Dendritic cell treated with granulocyte-macrophage colony-stimulating factor and Interleukin-4, amounts not matched to agents 40 ng/mL and 50 ng/mL, for 4 days (primary cell): ENCODE results near the gene TEKTIP1.
"Not testable (repeated sequence)": the region's sequence is repeated elsewhere in the genome, so short reads cannot be mapped to it uniquely, and the experiment has no call there.

Experiments
- H3K27ac Mint-ChIP-seq: one replicate; pipeline ENCODE4 v1.8.0; 2022; ENCODE audit warnings: mild to moderate bottlenecking, mixed read lengths
- H3K27me3 Mint-ChIP-seq: one replicate; pipeline ENCODE4 v1.8.0; 2022; ENCODE audit warnings: mild to moderate bottlenecking, mixed read lengths
- H3K36me3 Mint-ChIP-seq: one replicate; pipeline ENCODE4 v1.8.0; 2022; ENCODE audit warnings: low read depth, mixed read lengths
- H3K4me1 Mint-ChIP-seq: one replicate; pipeline ENCODE4 v1.8.0; 2022; ENCODE audit warnings: low read depth, mixed read lengths
- H3K4me3 Mint-ChIP-seq: one replicate; pipeline ENCODE4 v1.8.0; 2022; ENCODE audit warnings: mild to moderate bottlenecking, moderate library complexity, mixed read lengths
- H3K9me3 Mint-ChIP-seq: one replicate; pipeline ENCODE4 v1.8.0; 2022; ENCODE audit warnings: mixed read lengths
- intact Hi-C: fragments of 100-400 bp; cut with micrococcal nuclease; formaldehyde crosslinking; loops from one replicate; pipeline ENCODE4 v1.15.0; 2022

The TEKTIP1 gene

DNA sequence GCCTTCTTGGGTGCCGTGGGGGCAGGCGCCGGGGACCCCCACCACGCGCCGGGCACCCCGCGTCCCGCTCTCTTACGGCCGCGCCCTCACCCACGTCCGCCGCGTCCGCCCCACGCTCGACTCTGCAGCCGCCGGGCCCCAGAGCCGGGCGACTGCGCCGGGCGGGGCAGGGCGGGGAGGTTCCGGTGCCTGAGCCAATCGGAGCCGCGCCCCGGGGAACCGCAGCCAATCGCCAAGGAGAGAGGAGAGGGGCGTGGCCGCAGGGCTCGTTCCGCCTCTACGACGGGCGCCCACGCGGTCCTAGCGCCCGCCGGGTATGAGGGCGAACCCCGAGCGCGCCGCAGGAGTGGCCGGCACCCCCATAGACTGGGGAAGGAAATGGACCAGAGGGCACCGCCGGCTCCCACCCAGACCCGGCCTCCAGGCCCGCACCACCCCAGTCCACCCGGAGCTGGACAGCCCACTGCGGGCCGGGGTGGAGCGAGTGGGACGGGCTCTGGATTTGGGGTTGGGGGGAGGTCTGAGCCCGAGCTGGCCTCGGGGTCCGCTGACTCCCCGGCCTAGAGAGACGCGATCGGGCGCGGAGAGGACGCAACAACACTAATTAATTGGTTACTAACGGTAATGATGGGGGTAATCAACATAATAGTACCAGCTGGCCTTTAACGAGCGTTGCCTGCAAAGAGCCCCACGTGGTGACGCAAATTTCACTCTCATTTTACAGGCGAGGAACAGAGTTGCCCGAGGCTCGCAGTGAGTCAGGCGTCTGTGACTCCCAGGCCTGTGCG is 18.7 kb downstream of the TEKTIP1 start, which contains the start of gene MFSD12:
Gene MFSD12, minus strand, starts transcription at position 126 of the 788 bp plus-strand sequence. CDS start 183 bp downstream, outside the sequence.
- H3K4me3 Mint-ChIP-seq = peak within 1 kb of the TSS; percentile 95
- H3K36me3 Mint-ChIP-seq = peaks cover 41% of the 10 kb centered on the region
- peak within 1 kb of the TSS; percentile 89 for H3K27ac Mint-ChIP-seq
- no peaks in the 10 kb centered on the region for H3K9me3 Mint-ChIP-seq
- H3K4me1 Mint-ChIP-seq = peaks cover 54% of the 10 kb centered on the region
- H3K27me3 Mint-ChIP-seq = no peaks in the 10 kb centered on the region
- intact Hi-C loops = loop anchor here (2.0 kb wide), 1 partner anchor 15 kb away; the partner anchor contains the start of gene HMG20B

DNA sequence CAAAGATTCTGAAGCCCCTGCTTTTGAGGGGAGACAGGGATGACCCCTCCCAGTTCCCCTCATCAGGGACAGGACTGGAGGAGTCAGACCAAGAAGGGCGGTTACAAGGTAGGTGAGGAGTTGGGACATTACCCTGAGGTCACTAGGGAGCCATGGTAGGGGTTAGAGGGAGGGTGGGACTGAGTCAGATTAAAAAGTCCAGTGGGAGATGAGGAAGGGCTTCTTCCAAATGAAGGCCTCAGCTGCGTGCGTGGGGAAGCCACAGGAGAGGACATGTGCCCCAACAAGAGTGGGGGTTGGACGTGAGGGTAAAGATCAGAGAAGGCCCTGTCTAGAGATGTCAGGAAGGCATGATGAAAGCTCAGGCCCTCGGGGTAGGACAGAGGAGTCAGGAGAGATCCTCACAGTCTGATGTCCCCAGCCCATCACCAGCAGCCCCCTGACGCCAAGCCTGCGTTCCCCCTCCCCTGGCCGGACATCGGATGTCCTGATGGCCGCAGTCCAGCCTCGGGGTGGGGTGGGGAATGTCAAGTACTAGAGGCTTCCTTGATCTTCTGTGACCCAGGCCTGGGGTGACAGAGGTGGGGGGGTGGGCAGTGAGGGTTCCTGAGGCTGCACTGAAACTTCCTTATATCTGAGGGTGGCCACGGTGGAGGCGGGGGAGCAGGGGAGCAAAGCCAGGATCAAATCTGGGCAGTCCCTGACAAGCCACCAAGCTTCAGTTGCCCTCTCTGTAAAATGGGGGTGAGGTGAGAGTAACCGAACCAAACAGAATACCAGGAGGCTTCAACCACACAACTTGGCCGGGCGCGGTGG is 24.9 kb downstream of the TEKTIP1 start:
- Mint-ChIP-seq H3K4me1 (peaks cover 31% of the 10 kb centered on the region), H3K27ac (peak overlapping the region; percentile 65), H3K36me3 (no peaks in the 10 kb centered on the region), H3K9me3 (no peaks in the 10 kb centered on the region), H3K27me3 (no peaks in the 10 kb centered on the region), H3K4me3 (no peak overlapping the region)
- intact Hi-C loops = no loop called here

DNA sequence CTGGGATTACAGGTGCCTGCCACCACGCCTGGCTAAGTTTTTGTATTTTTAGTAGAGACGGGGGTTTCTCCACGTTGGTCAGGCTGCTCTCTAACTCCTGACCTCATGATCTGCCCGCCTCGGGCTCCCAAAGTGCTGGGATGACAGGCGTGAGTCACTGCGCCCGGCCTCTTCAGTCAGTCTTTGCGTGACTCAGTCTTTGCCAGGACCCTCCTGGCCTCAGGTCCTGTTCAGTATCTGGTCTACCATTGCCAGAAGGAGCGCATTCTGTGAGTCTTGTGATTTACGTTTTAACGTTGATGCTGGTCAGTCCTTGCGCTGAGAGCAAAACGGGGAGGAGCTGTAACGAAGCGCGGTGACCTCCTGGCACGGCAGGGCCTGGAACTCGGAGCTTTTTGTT is 26.2 kb downstream of the TEKTIP1 start:
- no peaks in the 10 kb centered on the region for H3K36me3 Mint-ChIP-seq
- H3K27me3 Mint-ChIP-seq = no peaks in the 10 kb centered on the region
- H3K9me3 Mint-ChIP-seq = no peaks in the 10 kb centered on the region
- no peak overlapping the region for H3K4me3 Mint-ChIP-seq
- no peak overlapping the region for H3K27ac Mint-ChIP-seq
- H3K4me1 Mint-ChIP-seq = peaks cover 29% of the 10 kb centered on the region
- intact Hi-C loops = no loop called here

DNA sequence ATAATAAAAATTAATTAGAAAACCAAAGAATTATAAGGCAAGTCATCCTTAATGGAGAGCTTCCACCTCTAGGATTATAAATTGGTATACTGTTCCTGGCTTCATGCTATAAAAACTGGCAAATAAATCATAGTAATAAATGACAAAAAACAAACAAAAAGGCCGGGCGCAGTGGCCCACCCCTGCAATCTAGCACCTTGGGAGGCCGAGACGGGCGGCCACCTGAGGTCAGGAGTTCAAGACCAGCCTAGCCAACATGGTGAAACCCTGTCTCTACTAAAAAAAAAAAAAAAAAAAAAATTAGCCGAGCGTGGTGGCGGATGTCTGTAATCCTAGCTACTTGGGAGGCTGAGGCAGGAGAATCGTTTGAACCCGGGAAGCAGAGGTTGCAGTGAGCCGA is 31.1 kb downstream of the TEKTIP1 start:
- H3K9me3 Mint-ChIP-seq, H3K27ac Mint-ChIP-seq, H3K4me3 Mint-ChIP-seq, H3K27me3 Mint-ChIP-seq, intact Hi-C loops: not testable (repeated sequence)
- peaks cover 40% of the 10 kb centered on the region for H3K4me1 Mint-ChIP-seq
- peaks cover 19% of the 10 kb centered on the region for H3K36me3 Mint-ChIP-seq

- Mint-ChIP-seq H3K4me1 (peaks cover 45% of the 10 kb centered on the region), H3K27ac (peak overlapping the region; percentile 39), H3K27me3 (no peaks in the 10 kb centered on the region), H3K4me3 (no peak overlapping the region), H3K9me3 (no peaks in the 10 kb centered on the region), H3K36me3 (peaks cover 25% of the 10 kb centered on the region)
- intact Hi-C loops = no loop called here
These were observed 31.6 kb downstream of the TEKTIP1 start for GRCh38 chr19:3570606-3571011.

- H3K27me3 Mint-ChIP-seq = no peaks in the 10 kb centered on the region
- H3K4me3 Mint-ChIP-seq = peak overlapping the region; percentile 88
- intact Hi-C loops = loop anchor here (2.0 kb wide), 2 partner anchors 13 to 65 kb away; partner anchors contain the start of gene FZR1
- no peaks in the 10 kb centered on the region for H3K9me3 Mint-ChIP-seq
- peaks cover 56% of the 10 kb centered on the region for H3K4me1 Mint-ChIP-seq
- peak overlapping the region; percentile 85 for H3K27ac Mint-ChIP-seq
- H3K36me3 Mint-ChIP-seq = peaks cover 42% of the 10 kb centered on the region
These were observed 33.3 kb downstream of the TEKTIP1 start for GRCh38 chr19:3572132-3572854.

GRCh38 chr19:3572855-3573161 is 33.8 kb downstream of the TEKTIP1 start, which contains the start of gene HMG20B:
TSS of gene HMG20B (plus strand) at chr19:3572944. CDS start at chr19:3573310, 366 bp downstream.
- Mint-ChIP-seq H3K27ac (peak within 1 kb of the TSS; percentile 85), H3K36me3 (peaks cover 47% of the 10 kb centered on the region), H3K4me3 (peak within 1 kb of the TSS; percentile 88), H3K27me3 (no peaks in the 10 kb centered on the region), H3K9me3 (no peaks in the 10 kb centered on the region), H3K4me1 (peaks cover 56% of the 10 kb centered on the region)
- intact Hi-C loops = loop anchor here (2.0 kb wide), 2 partner anchors 14 to 66 kb away; partner anchors contain the start of gene FZR1

GRCh38 chr19:3573162-3573857 is 34.3 kb downstream of the TEKTIP1 start:
- H3K9me3 Mint-ChIP-seq = no peaks in the 10 kb centered on the region
- no peaks in the 10 kb centered on the region for H3K27me3 Mint-ChIP-seq
- intact Hi-C loops = loop anchor here (2.0 kb wide), 2 partner anchors 15 to 67 kb away; partner anchors contain the start of gene FZR1
- H3K4me3 Mint-ChIP-seq = peak overlapping the region; percentile 88
- H3K27ac Mint-ChIP-seq = peak overlapping the region; percentile 85
- peaks cover 52% of the 10 kb centered on the region for H3K36me3 Mint-ChIP-seq
- H3K4me1 Mint-ChIP-seq = peaks cover 56% of the 10 kb centered on the region

DNA sequence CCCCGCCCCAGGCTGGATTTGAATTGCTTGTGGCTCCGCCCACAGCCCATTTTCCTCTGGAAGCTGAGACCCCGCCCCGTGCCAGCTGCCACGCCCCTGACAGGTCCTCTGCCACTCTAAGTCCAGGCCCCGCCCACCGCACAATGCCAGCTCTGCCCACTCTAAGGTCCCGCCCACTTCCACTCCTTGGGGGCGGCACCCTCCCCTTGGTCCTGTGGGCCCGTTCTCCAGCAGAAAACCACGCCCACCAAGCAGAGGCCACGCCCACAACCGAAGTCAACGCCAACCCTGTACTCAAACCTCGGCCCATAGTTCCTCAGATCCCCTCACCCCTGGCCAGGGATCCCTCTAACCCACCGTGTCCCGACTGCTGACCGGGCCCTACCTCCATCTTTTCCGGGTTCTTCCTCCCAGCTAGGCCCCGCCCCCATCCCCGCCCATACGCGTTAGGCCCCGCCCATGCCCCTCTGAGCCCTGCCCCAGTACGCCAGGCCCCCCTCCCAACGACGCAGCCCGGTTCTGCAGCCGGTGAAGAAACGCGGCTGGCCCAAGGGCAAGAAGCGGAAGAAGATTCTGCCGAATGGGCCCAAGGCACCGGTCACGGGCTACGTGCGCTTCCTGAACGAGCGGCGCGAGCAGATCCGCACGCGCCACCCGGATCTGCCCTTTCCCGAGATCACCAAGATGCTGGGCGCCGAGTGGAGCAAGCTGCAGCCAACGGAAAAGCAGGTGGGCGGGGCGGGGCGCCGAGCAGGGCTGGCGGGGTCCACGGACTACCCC is 35.1 kb downstream of the TEKTIP1 start:
- peaks cover 59% of the 10 kb centered on the region for H3K36me3 Mint-ChIP-seq
- H3K27ac Mint-ChIP-seq = peak overlapping the region; percentile 85
- peak overlapping the region; percentile 88 for H3K4me3 Mint-ChIP-seq
- intact Hi-C loops = loop anchor here (2.0 kb wide), 2 partner anchors 15 to 67 kb away; partner anchors contain the start of gene FZR1
- peaks cover 56% of the 10 kb centered on the region for H3K4me1 Mint-ChIP-seq
- H3K27me3 Mint-ChIP-seq = no peaks in the 10 kb centered on the region
- H3K9me3 Mint-ChIP-seq = no peaks in the 10 kb centered on the region

- Mint-ChIP-seq H3K36me3 (peaks cover 61% of the 10 kb centered on the region), H3K27me3 (no peaks in the 10 kb centered on the region), H3K4me3 (no peak overlapping the region), H3K27ac (no peak overlapping the region), H3K9me3 (no peaks in the 10 kb centered on the region), H3K4me1 (peaks cover 68% of the 10 kb centered on the region)
- intact Hi-C loops = no loop called here
These were observed 36.3 kb downstream of the TEKTIP1 start for GRCh38 chr19:3575260-3575741.

GRCh38 chr19:3575949-3576673 is 37.1 kb downstream of the TEKTIP1 start:
- peaks cover 61% of the 10 kb centered on the region for H3K36me3 Mint-ChIP-seq
- intact Hi-C loops = no loop called here
- peaks cover 70% of the 10 kb centered on the region for H3K4me1 Mint-ChIP-seq
- peak overlapping the region; percentile 70 for H3K4me3 Mint-ChIP-seq
- H3K27me3 Mint-ChIP-seq = no peaks in the 10 kb centered on the region
- H3K27ac Mint-ChIP-seq = no peak overlapping the region
- no peaks in the 10 kb centered on the region for H3K9me3 Mint-ChIP-seq
